GM18505 (cell line): ENCODE data around the gene DIS3L2.

Experiments
- ATAC-seq: cut with Tn5 transposase; IDR thresholded peaks from one replicate; pipeline ENCODE4 v1.9.1; 2021; ENCODE audit not compliant: unreplicated experiment
- POLR2A ChIP-seq: IDR thresholded peaks from 4 replicates; pipeline ENCODE4 v1.6.1; 2011; ENCODE audit warnings: borderline replicate concordance; ENCODE audit not compliant: insufficient read depth, insufficient read length; ENCODE audit errors: extremely low read depth

DIS3L2 gene, protein sequence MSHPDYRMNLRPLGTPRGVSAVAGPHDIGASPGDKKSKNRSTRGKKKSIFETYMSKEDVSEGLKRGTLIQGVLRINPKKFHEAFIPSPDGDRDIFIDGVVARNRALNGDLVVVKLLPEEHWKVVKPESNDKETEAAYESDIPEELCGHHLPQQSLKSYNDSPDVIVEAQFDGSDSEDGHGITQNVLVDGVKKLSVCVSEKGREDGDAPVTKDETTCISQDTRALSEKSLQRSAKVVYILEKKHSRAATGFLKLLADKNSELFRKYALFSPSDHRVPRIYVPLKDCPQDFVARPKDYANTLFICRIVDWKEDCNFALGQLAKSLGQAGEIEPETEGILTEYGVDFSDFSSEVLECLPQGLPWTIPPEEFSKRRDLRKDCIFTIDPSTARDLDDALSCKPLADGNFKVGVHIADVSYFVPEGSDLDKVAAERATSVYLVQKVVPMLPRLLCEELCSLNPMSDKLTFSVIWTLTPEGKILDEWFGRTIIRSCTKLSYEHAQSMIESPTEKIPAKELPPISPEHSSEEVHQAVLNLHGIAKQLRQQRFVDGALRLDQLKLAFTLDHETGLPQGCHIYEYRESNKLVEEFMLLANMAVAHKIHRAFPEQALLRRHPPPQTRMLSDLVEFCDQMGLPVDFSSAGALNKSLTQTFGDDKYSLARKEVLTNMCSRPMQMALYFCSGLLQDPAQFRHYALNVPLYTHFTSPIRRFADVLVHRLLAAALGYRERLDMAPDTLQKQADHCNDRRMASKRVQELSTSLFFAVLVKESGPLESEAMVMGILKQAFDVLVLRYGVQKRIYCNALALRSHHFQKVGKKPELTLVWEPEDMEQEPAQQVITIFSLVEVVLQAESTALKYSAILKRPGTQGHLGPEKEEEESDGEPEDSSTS

DNA sequence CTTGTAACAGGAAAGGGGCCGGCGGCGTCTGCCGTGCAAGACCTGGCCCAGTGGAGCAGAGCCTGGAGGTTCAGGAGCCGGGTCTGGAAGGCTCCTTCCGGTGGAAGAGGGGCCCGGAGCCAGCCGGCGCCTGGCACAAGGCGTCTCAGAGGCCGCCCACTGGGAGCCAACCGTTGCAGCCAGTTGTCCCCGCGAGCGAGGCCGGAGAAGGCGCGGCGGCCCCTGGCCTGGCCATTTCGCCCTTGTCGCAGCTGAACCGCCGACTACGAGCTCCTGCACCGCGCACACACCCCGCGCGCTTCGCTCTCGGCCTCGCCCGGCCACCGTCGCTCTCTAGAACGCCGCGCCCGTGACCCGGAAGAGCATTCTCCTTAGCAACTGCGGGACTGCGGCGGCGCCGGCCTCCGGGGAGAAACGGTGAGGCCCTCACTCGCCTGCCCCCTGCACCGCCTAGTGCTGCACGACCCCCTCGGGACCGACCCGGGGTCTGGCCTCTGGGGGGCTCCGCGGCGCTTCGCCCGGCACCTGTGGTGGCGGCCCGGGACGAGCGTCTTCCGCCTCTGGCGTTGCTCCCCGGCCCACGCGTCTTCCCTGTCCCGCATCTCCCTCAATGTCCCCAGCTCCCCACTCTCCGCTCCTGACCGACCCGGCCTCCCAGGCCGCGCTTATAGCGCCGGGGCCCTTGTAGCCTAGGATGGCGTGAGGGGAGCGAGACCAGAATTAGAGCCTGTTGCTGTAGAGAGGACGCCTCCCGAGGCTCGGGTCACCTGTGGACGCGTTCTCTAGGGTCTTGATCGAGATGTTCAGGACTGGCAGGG, at the start of gene DIS3L2:
DIS3L2 (plus strand) TSS at position 365 of the 818 bp plus-strand sequence. CDS start 53,215 bp downstream, outside the sequence.
- peak; percentile 94 for ATAC-seq
- TF ChIP-seq POLR2A: peak; percentile 74

DNA sequence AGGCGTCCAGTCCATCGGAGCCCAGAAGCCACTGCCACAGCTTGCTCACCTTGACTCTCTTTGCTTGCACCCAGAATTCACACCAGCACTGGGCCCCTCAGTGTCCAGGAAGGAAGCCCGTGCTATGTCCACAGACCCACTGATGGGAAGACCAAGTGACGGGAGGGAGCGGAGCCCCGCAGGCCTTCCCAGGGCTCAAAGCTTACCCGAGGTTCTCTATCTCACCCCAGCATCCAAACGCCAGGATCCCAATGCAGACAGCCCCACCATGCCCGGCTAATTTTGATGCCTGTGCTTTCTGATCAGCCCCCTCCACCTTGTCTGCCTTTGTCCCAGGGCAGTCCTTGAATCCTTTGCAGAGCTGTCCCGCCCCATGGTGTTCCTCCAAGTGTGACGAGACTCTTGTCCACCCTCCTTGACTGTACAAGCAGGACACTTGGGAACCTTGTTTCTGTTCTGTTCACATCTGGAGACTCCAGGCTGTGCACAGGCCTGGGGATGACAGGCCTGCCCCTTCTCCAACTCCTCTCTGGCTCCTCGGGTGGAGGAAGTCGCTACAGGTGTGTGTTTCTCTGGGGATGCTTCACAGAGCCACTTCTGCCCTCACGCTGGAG, 47.3 kb upstream of the DIS3L2 start:
- no peak for ATAC-seq
- TF ChIP-seq POLR2A: no peak

DNA sequence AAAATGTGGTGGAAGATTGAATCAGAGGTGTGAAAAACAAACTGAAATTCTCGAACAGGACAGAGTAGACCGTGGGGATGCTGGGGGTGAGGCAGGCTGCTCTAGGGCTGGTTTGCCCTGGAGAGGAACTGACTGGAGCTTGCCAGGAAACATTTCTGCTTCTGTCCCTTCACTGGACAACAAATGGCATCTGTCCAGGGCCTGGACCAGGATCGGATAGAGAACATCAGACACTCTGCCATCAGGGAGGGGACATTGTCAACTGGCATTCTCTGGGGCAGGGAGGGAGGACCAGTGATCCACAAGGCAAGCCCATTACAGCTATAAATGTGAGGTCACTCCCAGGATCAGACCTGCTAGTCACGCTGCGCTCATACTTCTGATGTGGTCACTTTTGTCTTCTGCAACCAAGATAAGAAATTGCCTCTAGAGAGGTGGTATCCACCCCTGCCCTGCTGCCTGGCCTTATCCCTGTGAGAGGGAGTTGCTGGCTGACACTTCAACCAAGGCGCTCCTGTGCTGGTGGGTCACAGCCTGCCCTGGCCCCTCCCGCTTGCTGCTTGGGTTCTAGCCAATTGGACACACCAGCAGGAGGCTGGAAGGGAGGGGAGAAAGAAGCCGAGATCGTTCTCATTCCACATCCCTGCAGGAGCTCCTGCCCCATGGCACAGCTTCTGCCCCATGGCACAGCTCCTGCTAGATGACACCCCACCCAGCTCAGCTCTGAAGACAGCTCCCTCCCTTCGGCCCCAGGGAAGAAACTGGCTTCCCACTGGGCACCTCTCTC, 44.0 kb upstream of the DIS3L2 start:
- no peak for TF ChIP-seq POLR2A
- no peak for ATAC-seq

DNA sequence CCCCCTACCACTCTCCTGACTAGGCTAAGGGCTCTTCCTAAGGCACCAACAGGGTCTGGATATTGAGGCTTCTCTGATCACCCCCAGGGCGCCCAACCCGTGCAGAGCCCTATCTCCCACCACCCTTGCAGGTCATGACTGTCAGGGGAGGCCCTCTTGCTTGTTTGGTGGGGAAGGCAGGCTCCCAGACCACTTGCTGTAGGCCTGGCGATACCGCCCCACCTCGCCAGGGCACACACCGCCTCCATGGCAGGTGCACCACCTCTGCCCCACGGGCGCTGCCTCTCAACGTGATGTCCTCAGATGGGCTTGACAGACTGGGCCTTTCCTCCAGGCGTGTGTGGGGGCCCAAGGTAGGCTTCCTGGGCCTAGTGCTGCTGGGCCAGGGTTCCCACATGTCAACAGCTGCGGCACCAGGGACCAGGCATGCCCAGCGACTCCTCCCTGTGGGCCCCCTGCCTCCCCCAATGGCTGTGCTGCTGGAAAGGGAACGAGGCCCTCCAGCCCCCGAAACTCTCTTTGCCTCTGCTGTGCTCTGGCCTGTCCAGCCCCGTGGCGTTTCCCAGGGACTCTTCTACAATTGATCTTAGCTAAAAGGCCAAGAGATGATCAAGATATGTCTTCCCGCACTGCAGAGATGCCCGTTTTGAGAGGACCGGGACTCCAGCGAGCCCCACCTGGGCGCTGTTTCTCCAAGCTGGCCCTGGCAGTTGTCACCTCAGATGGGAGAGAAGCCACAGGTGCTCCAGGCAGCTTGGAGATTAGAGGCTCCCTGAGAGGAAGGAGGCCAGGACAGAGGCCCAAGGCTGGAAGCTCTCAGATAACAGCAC, 42.8 kb upstream of the DIS3L2 start:
- no peak for TF ChIP-seq POLR2A
- no peak for ATAC-seq

DNA sequence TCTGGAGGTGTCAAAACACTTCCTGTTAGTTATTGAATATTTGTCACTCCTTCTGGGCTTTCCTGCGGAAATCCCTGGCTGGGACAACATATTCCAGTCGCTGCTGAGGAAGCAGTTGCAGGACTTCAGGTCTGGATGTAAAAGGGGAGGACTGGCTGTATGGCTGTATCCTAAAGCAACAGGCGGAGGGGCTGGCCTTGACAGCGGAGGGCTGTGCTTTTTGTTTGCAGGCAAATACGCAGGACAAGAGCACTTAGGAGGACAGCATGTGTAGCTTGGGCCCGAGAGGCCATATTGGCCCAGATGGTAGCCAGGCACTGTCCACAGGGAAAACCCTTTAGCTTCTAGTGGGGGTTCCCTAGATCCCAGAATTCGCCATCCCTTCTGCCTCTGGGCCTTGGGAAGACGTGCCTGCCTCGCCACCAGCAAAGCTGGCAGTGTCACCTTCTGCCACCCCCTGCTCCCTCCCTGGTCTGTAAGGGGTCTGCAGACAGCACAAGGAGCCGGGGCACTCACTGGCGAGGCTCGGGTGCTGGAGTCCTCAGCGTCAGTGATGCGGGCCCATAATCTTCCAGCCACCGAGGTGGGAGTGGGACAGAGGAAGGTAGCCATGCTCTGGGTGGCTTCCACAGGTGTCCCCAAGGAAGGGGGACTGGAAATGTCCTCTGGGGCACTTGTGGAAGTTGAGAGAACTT, 42.0 kb upstream of the DIS3L2 start:
- no peak for ATAC-seq
- no peak for TF ChIP-seq POLR2A

DNA sequence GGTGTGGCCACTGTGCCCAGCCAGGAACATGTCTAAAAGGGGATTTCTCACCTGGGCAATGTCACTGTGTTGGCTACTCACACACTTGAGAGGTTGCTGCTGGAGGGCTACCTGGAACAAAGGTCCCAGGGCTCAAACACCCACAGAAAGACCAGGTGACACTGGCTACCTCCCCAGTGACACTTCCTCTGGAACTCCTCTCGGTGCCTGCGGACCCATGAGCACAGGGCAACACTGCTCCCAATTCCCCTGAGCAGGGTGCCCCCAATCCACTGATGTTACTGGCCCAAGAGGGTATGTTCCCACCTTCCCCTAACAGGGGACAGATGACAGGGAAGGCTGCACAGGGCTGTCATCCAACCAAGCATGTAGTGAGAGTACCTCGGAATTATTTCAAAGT, 41.1 kb upstream of the DIS3L2 start:
- TF ChIP-seq POLR2A: no peak
- no peak for ATAC-seq

DNA sequence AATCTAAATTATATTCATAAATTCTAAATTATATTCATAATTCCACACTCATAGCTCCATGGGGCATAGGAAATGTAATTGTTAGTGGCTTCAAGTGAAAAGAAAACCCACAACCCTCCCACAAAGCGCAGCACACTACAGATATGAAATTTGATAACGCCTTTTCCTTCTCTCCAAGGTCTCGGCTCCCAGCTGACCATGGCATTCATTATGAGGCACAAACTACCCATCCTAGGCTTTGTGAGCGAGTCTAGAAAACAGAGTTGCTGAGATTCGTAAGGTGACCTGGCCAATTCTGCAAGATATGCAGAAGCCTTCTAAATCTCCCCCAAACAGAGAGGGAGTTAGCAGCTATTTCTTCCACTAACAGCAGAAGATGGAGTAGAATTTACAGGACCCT, 40.7 kb upstream of the DIS3L2 start:
- TF ChIP-seq POLR2A: no peak
- ATAC-seq: no peak

DNA sequence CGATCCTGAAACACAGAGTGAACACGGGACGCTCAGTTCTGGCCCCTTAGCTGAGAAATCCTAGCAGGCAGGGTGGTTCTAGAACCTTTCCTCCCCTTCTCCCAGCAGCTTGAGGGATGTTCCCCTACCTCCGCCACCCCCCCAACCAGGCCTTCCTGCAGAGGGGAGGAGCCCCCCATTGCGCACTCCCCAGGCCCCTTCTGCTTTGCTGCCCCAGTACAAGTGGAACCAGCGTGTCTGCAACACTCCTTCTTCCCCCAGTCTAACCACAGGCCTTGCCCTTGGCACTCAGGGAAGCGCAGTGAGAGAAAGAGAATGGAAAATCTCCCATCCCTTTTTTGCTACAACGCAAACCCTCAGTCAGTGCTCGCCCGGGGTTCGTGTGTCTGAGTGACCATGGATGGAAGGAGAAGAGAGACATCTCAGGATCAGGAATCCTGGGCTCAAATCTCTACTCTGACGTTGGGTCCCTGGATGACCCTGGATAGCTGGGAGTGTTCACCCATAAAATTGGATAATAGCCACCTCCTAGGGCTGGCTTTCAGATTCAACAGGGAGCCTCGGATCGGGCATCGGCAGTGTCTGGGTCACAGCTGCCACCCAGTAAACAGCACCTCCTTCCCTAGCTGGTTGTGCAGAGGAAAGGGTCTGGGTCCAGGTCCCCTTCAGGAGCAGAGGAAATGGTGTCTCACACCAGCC, 39.1 kb upstream of the DIS3L2 start:
- TF ChIP-seq POLR2A: no peak

DNA sequence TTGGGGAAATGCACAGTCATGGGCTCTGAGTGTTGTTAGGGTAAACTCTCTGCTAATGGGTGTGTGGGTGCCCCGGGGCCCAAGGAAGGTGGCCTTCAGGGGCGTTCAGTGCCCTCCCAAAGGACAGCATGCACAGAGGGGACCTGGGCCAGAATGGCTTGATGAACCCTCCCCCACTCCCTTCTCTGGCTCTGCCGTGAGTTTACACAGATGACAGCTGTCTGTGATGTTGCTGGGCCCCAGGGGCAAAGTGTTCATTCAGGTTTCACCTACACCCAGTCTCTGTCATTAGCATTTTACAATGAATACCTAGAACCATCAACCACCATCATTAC, 38.5 kb upstream of the DIS3L2 start:
- no peak for TF ChIP-seq POLR2A
- ATAC-seq: no peak

More for the DNA sequence above, 39.1 kb upstream of the DIS3L2 start:
- ATAC-seq: no peak
